GM12878 (cell line): ENCODE measurements around the gene RAD18. TPM values are rescaled to one million over a fixed set of nuclear protein-coding genes. Genes with fewer than 3 reads are reported as not detected.

Source experiments
- ATAC-seq: fragments of 200-7000 bp; cut with Tn5 transposase; 3 replicates; pipeline ENCODE4 v1.9.1; 2020; ENCODE audit warnings: mild to moderate bottlenecking, moderate library complexity
- BruUV-seq: library from RNA; stranded (reverse); fragments of 400-500 nt; replicated peaks from 2 replicates; lab custom pipeline; 2021; lab: Mats Ljungman, UMichigan
- CTCF ChIA-PET: fragments of 300-600 bp; sonication (Branson Sonifier 250); formaldehyde crosslinking; extraction: SDS; loops from one replicate; lab custom pipeline; 2021; ENCODE audit warnings: inconsistent platforms; lab: Yijun Ruan, JAX
- POLR2A ChIA-PET: fragments of 350-600 bp; formaldehyde crosslinking; extraction: SDS; loops from one replicate; lab custom pipeline; 2021; ENCODE audit warnings: inconsistent platforms; lab: Charles Lee
- RAD21 ChIA-PET: fragments of 300-600 bp; sonication (Branson Sonifier 250); formaldehyde crosslinking; loops from one replicate; lab custom pipeline; 2023; ENCODE audit warnings: antibody characterized with exemption; ENCODE audit not compliant: unreplicated experiment; lab: Charles Lee
- SMC1A ChIA-PET: fragments of 300-600 bp; sonication (Branson Sonifier 250); formaldehyde crosslinking; loops from one replicate; lab custom pipeline; 2023; ENCODE audit not compliant: unreplicated experiment, uncharacterized antibody; lab: Charles Lee
- DNase-seq: peaks from one replicate; pipeline ENCODE4 v3.0.0-alpha.2; 2011; ENCODE audit warnings: low read depth, low spot score
- FAIRE-seq: peaks from 3 replicates; lab custom pipeline; 2011; peaks lifted over from hg19 to GRCh38; lab: Jason Lieb, UNC
- H2AFZ ChIP-seq: 2 replicates; pipeline ENCODE4 v1.6.0; 2011; ENCODE audit warnings: low read depth, low read length, control low read depth; ENCODE audit not compliant: control insufficient read depth
- H3K27ac ChIP-seq: 2 replicates; pipeline ENCODE4 v1.5.1; 2011; ENCODE audit warnings: control low read depth; ENCODE audit not compliant: control insufficient read depth, insufficient read depth
- H3K27me3 ChIP-seq, 2 experiments: replicated peaks in 1 of 2; 2 replicates each; pipeline versions ENCODE4 v1.6.0 to v1.6.1; 2011; ENCODE audit warnings: low read length in 1 of 2; ENCODE audit not compliant: control insufficient read depth in 2 of 2, insufficient read depth in 2 of 2
- H3K36me3 ChIP-seq, 2 experiments: 2 replicates each; pipeline ENCODE4 v1.5.1; 2011; ENCODE audit warnings: low read length in 1 of 2; ENCODE audit not compliant: control insufficient read depth in 2 of 2, insufficient read depth in 2 of 2
- H3K4me1 ChIP-seq: 2 replicates; pipeline ENCODE4 v1.6.1; 2011; ENCODE audit warnings: mild to moderate bottlenecking, low read length, moderate library complexity, mixed read lengths; ENCODE audit not compliant: control insufficient read depth, insufficient read depth
- H3K4me2 ChIP-seq: 2 replicates; pipeline ENCODE4 v1.6.0; 2011; ENCODE audit warnings: control low read depth; ENCODE audit not compliant: control insufficient read depth, insufficient read depth
- H3K4me3 ChIP-seq: fragments of 200-600 bp; sonication (generic); 2 replicates; pipeline ENCODE4 v1.5.1; 2016
- H3K79me2 ChIP-seq: 2 replicates; pipeline ENCODE4 v1.6.0; 2011; ENCODE audit warnings: low read length; ENCODE audit not compliant: control insufficient read depth, insufficient read depth
- H3K9ac ChIP-seq: 2 replicates; pipeline ENCODE4 v1.8.0; 2011; ENCODE audit warnings: low read length, control low read depth, mixed read lengths; ENCODE audit not compliant: control insufficient read depth, insufficient read depth
- H3K9me3 ChIP-seq: replicated peaks from 3 replicates; pipeline ENCODE4 v1.5.1; 2011; ENCODE audit warnings: mild to moderate bottlenecking, low read length; ENCODE audit not compliant: control insufficient read depth, insufficient read depth
- H4K20me1 ChIP-seq: 2 replicates; pipeline ENCODE4 v1.6.0; 2011; ENCODE audit not compliant: control insufficient read depth, insufficient read depth
- IKZF1 ChIP-seq: fragments of 450-650 bp; conservative IDR thresholded peaks from 2 replicates; pipeline ENCODE4 v1.6.1; 2017; ENCODE audit warnings: antibody characterized with exemption, mild to moderate bottlenecking
- MTA3 ChIP-seq: IDR thresholded peaks from 2 replicates; pipeline ENCODE4 v1.6.1; 2012; ENCODE audit warnings: low read length, inconsistent platforms, borderline replicate concordance
- NRF1 ChIP-seq: conservative IDR thresholded peaks from 2 replicates; pipeline ENCODE4 v1.6.1; 2011; ENCODE audit warnings: mild to moderate bottlenecking, low read depth, low read length, improper control_type of control experiment
- POLR2AphosphoS5 ChIP-seq: IDR thresholded peaks from 2 replicates; pipeline ENCODE4 v1.6.1; 2011; ENCODE audit warnings: mild to moderate bottlenecking, low read length, inconsistent platforms
- SMAD1 ChIP-seq: fragments of 450-650 bp; IDR thresholded peaks from 2 replicates; pipeline ENCODE4 v1.6.1; 2018; ENCODE audit warnings: mild to moderate bottlenecking, low read depth; ENCODE audit not compliant: partially characterized antibody
- SMAD5 ChIP-seq: IDR thresholded peaks from 2 replicates; pipeline ENCODE4 v1.6.1; 2016; ENCODE audit warnings: antibody characterized with exemption, low read depth
- WGBS: methylation state at CpG from one replicate; pipeline ENCODE4 v1.1.6; 2016; ENCODE audit warnings: low lambda C conversion rate; ENCODE audit not compliant: insufficient replicate concordance, insufficient coverage; ENCODE audit errors: missing lambda C conversion rate; 5-methylcytosine and 5-hydroxymethylcytosine counted together
- in situ Hi-C: fragments of 300-500 bp; cut with MboI; formaldehyde crosslinking; loops from 9 replicates; pipeline ENCODE4 v1.14.3; 2018; ENCODE audit warnings: mixed read lengths
- intact Hi-C: fragments of 100-400 bp; cut with micrococcal nuclease; formaldehyde crosslinking; loops from one replicate; pipeline ENCODE4 v1.14.2; 2022; ENCODE audit not compliant: unreplicated experiment
- polyA plus RNA-seq, 11 experiments: library from polyadenylated mRNA; depleted of rRNA in 4 of 11; unstranded in 6 of 11; stranded (reverse) in 5 of 11; fragments of >200 nt; fragmentation: Nextera tagmentation in 4 of 11; fragmentation: Illumina TruSeq in 1 of 11; extraction: Ambion mirVana in 4 of 11; extraction: Trizol in 1 of 11; gene quantifications; 1 replicate in 1 of 11; 2 replicates in 10 of 11; pipeline versions ENCODE4 v1.2.1 to v1.2.3, GENCODE V29; 2011 to 2016; ENCODE audit warnings: inconsistent platforms in 2 of 11, missing spikeins in 2 of 11, low read depth in 1 of 11
- total RNA-seq, 4 experiments: library from RNA; depleted of rRNA in 3 of 4; stranded (reverse); fragments of >200 nt in 3 of 4; fragmentation: Illumina TruSeq in 1 of 4; extraction: Trizol in 1 of 4; gene quantifications; 2 replicates each; pipeline versions ENCODE4 v1.2.1 to v1.2.3, GENCODE V29; 2013 to 2021

The RAD18 gene
- total and polyA plus RNA-seq, 10 of the 15 experiments (the other 5 are each of a cell fraction or from before 2014, with no cell fraction given) = 8.7 to 38.6 (median 19.2) TPM

- no peak for ATAC-seq
- FAIRE-seq = no peak
- H3K79me2 ChIP-seq = no peaks in the 10 kb centered on the region
- no peak for DNase-seq
- no peak overlapping the region for H3K9ac ChIP-seq
- SMC1A ChIA-PET = no interaction called here
- H4K20me1 ChIP-seq = no peaks in the 10 kb centered on the region
- no peaks in the 10 kb centered on the region for H3K9me3 ChIP-seq
- no peak overlapping the region for H3K27ac ChIP-seq
- BruUV-seq = no TSS peak
- in situ Hi-C loops = no loop called here
- RAD21 ChIA-PET = no interaction called here
- CTCF ChIA-PET = no interaction called here
- H2AFZ ChIP-seq = no peak overlapping the region
- no peak for TF ChIP-seq SMAD5
- H3K27me3 ChIP-seq = no peaks in the 10 kb centered on the region
- H3K36me3 ChIP-seq = no peaks in the 10 kb centered on the region
- H3K4me3 ChIP-seq = no peak overlapping the region
- POLR2A ChIA-PET = no interaction called here
- no peak overlapping the region for H3K4me2 ChIP-seq
- intact Hi-C loops = no loop called here
- 96% methylated on average over 5 of the region's 5 CpGs for WGBS
- H3K4me1 ChIP-seq = no peaks in the 10 kb centered on the region
Observed at GRCh38 chr3:8848696-8849131, 114.6 kb downstream of the RAD18 start.

- DNase-seq = no peak
- SMC1A ChIA-PET = no interaction called here
- no peaks in the 10 kb centered on the region for H4K20me1 ChIP-seq
- no peak overlapping the region for H3K4me2 ChIP-seq
- H3K27me3 ChIP-seq = no peaks in the 10 kb centered on the region
- TF ChIP-seq NRF1 (no peak), IKZF1 (no peak), SMAD1 (no peak), MTA3 (no peak), POLR2AphosphoS5 (no peak)
- TF ChIP-seq, all 136 proteins: peak for 0
- H2AFZ ChIP-seq = no peak overlapping the region
- ATAC-seq (no peak), FAIRE-seq (no peak)
- H3K36me3 ChIP-seq = no peaks in the 10 kb centered on the region
- H3K27ac ChIP-seq = no peak overlapping the region
- no peaks in the 10 kb centered on the region for H3K79me2 ChIP-seq
- 98% methylated on average over 7 of the region's 7 CpGs for WGBS
- intact Hi-C loops (no loop called here), in situ Hi-C loops (no loop called here)
- H3K4me1 ChIP-seq = no peaks in the 10 kb centered on the region
- BruUV-seq = no TSS peak
- ChIA-PET POLR2A (no interaction called here), CTCF (no interaction called here), RAD21 (no interaction called here)
- H3K9ac ChIP-seq = no peak overlapping the region
- no peak overlapping the region for H3K4me3 ChIP-seq
- H3K9me3 ChIP-seq = no peaks in the 10 kb centered on the region
Observed at GRCh38 chr3:8847317-8847716, 116.0 kb downstream of the RAD18 start.
